Prostate gland (tissue), 2 donors: Measurements from ENCODE around the gene NEDD4L. TPM values are rescaled to one million over a fixed set of nuclear protein-coding genes. Genes with fewer than 3 reads are reported as not detected.

Experiments used
- DNase-seq: peaks from one replicate; pipeline ENCODE4 v3.0.0-alpha.2; 2019; ENCODE audit warnings: low spot score
- H3K27ac ChIP-seq, 2 donors: fragments of 200-600 bp; sonication (generic); 2 replicates each; pipeline ENCODE4 v1.5.1; 2017 to 2019
- H3K27me3 ChIP-seq: fragments of 200-600 bp; sonication (generic); replicated peaks from 2 replicates; pipeline ENCODE4 v1.5.1; 2019; ENCODE audit not compliant: insufficient read depth
- H3K36me3 ChIP-seq, 2 donors: fragments of 200-600 bp; sonication (generic); 1 replicate in 1 of 2; 2 replicates in 1 of 2; pipeline versions ENCODE4 v1.5.1 to v1.8.1; 2017 to 2019
- H3K4me1 ChIP-seq: fragments of 200-600 bp; sonication (generic); replicated peaks from 2 replicates; pipeline ENCODE4 v1.5.1; 2019
- H3K4me3 ChIP-seq, 2 donors: fragments of 200-600 bp; sonication (generic); 2 replicates each; pipeline ENCODE4 v1.5.1; 2017 to 2019
- H3K9me3 ChIP-seq: fragments of 200-600 bp; sonication (generic); 2 replicates; pipeline ENCODE4 v1.5.1; 2017
- CTCF ChIP-seq, 4 experiments: fragments of 200-600 bp in 2 of 4; fragments of 450-650 bp in 2 of 4; sonication (generic) in 2 of 4; IDR thresholded peaks; 1 replicate in 3 of 4; 2 replicates in 1 of 4; pipeline ENCODE4 v1.5.1; 2016 to 2019; ENCODE audit warnings: antibody characterized with exemption in 4 of 4, mild to moderate bottlenecking in 2 of 4, moderate library complexity in 2 of 4
- POLR2A ChIP-seq: fragments of 450-650 bp; IDR thresholded peaks from one replicate; pipeline ENCODE4 v1.6.1; 2016; ENCODE audit warnings: antibody characterized with exemption, mild to moderate bottlenecking
- POLR2AphosphoS5 ChIP-seq: sonication (generic); formaldehyde crosslinking; IDR thresholded peaks from one replicate; pipeline ENCODE4 v1.6.1; 2017; ENCODE audit warnings: antibody characterized with exemption
- WGBS: methylation state at CpG from one replicate; pipeline ENCODE4 v1.1.5; 2018; 5-methylcytosine and 5-hydroxymethylcytosine counted together
- intact Hi-C: fragments of 100-400 bp; cut with DNase I; formaldehyde crosslinking; loops from one replicate; pipeline ENCODE4 v1.14.2; 2022
- total RNA-seq, 2 donors: library from RNA; depleted of rRNA; stranded (reverse); fragments of >200 nt; gene quantifications; one replicate each; pipeline ENCODE4 v1.1.0, GENCODE V29; 2016

The NEDD4L gene
- total RNA-seq, 2 donors from 2014 or later, result 280 to 420 TPM

DNA sequence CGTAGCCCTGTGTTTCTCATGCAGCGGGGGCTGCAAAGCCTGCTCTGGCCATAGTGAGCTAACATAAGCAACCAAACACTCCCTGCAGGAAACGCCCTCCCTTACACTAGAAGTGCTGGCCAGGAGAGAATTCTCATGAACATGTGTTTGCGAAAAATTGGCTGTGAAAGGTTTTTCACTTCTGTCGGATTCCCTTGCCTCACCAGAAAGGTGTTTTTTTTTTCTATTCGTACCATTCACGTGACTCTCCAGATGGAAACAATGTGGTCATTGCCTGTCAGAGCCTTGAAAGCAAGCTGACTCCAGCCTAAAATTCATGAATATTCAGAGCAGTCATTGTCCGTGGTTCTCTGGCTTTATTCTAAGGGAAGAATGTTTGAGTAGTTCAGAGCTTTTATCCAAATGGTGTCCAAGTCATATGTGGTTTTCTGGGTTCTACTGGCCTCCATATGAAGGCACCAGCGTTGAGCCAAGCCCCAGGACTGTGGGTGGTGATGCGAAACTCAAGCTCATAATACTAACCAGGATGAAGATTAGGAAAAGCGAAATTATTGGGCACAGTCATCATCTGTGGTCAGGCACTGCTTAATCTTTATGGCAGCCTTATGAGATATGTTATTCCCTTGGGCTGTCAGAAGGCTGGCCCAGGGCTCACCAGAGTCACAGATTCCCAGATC is 348.4 kb downstream of the NEDD4L start:
- WGBS, result 72% methylated on average over 11 of the region's 11 CpGs
- DNase-seq, result no peak
- no peak overlapping the region for H3K27ac ChIP-seq

DNA sequence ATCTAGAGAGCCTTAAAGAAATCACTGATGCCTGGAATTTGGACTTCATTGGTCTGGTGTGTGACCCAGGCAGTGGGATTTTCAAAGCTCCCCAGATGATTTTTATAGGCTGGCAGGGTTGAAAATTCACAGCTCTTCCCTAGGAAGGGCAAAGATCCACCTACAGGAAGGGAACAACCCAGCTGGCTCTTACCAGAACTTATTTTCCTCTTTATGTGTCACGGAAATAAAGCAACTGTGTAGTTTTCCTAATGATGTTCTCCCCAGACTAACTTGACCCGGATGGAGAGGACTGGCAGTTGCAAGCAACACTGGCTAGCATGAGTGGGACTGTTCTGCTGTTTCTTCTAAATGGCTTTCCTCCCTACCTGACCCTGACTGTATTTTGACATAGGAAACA is 349.3 kb downstream of the NEDD4L start:
- no peak overlapping the region for H3K4me3 ChIP-seq
- 76% methylated on average over 2 of the region's 2 CpGs for WGBS
- no peak for DNase-seq
- no peak overlapping the region for H3K27ac ChIP-seq
- TF ChIP-seq CTCF (IDR thresholded peaks at IDR 0.05) (no peak), POLR2A (no peak), POLR2AphosphoS5 (no peak)
- no peaks in the 10 kb centered on the region for H3K4me1 ChIP-seq
- H3K27me3 ChIP-seq, result no peaks in the 10 kb centered on the region
- H3K36me3 ChIP-seq, result peaks cover 0 to 2% of the 10 kb centered on the region in 2 donors
- H3K9me3 ChIP-seq, result no peaks in the 10 kb centered on the region
- intact Hi-C loops, result no loop called here

More for the DNA sequence above, 348.4 kb downstream of the NEDD4L start:
- Histone ChIP-seq H3K36me3 (peaks cover 0 to 2% of the 10 kb centered on the region in 2 donors), H3K4me3 (no peak overlapping the region), H3K4me1 (no peaks in the 10 kb centered on the region), H3K27me3 (no peaks in the 10 kb centered on the region), H3K9me3 (no peaks in the 10 kb centered on the region)
- no peak for TF ChIP-seq POLR2AphosphoS5
- no peak for TF ChIP-seq POLR2A
- TF ChIP-seq CTCF (IDR thresholded peaks at IDR 0.05), result no peak
- intact Hi-C loops, result no loop called here

DNA sequence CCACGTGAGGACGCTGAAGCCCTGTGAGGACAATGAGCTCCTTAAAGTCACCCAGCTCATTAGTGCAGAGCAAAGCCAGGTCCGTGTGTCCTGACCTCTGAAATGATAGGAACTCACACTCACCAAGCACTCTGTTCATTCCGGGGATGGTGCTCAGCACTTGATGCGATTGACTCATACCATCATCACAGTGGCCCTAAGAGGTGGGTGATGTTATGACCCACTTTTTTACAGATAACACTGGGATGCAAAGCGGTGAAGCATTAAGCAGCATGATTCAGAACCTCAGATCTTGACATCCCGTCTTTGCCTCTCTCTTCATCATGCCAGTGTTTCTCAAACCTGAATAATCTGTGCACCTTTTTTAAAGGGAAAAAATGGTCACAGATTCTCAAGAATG is 350.0 kb downstream of the NEDD4L start:
- no peak for DNase-seq
- H3K4me3 ChIP-seq, result no peak overlapping the region
- H3K9me3 ChIP-seq, result no peaks in the 10 kb centered on the region
- intact Hi-C loops, result no loop called here
- TF ChIP-seq CTCF (IDR thresholded peaks at IDR 0.05) (no peak), POLR2AphosphoS5 (no peak)
- H3K36me3 ChIP-seq, result peaks cover 0 to 2% of the 10 kb centered on the region in 2 donors
- no peaks in the 10 kb centered on the region for H3K27me3 ChIP-seq
- H3K27ac ChIP-seq, result no peak overlapping the region
- no peaks in the 10 kb centered on the region for H3K4me1 ChIP-seq
- 93% methylated on average over 7 of the region's 7 CpGs for whole genome bisulfite sequencing

DNA sequence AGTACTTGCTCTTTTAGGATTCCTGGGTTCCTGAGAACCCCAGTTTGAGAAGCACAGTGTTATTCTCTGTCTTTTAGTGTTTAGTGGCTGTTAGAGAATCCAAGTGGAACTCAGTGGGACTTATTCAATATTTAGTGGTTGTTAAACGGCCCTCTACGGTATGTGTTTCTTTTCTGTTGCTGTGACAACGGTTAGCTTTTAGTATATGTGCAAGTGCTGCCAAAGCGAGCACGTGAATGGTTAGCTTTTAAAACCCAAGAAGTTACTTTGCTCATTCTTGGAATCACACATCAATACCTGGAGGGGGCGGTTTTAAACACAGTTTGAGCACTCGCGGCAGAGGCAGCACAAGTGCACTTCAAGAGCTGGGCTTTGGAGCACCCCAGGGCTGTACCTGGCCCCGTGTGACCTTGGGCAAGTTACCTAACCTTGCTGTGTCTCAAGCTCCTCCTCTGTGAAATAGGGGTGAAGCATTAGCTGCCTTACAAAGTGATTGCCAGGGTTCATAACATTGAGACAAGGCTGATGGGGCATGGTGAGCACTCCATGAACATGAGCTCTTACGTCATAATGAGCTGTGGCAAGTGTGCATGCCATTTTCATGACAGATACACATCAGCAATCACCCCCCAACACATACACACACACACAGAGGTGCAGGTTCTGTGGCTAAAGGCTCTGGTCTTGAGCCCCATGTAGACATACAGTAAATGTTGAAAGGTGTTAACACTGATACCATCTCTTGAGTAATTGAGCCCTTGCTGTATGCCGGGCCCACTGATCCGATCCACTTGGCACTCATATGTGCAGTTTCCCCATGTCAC is 350.8 kb downstream of the NEDD4L start:
- intact Hi-C loops, result no loop called here
- WGBS, result 79% methylated on average over 12 of the region's 12 CpGs

More for the DNA sequence above, 350.8 kb downstream of the NEDD4L start:
- no peak for TF ChIP-seq POLR2AphosphoS5
- TF ChIP-seq CTCF (IDR thresholded peaks at IDR 0.05), result no peak
- TF ChIP-seq POLR2A, result no peak
- Histone ChIP-seq H3K4me3 (no peak overlapping the region), H3K27ac (no peak overlapping the region), H3K36me3 (peaks cover 0 to 2% of the 10 kb centered on the region in 2 donors), H3K27me3 (no peaks in the 10 kb centered on the region), H3K9me3 (no peaks in the 10 kb centered on the region), H3K4me1 (no peaks in the 10 kb centered on the region)
- DNase-seq, result no peak
